NB4 (cell line): ENCODE results near the gene TMEM18.

ENCODE experiments used
- POLR2A ChIP-seq: IDR thresholded peaks from 2 replicates; pipeline ENCODE4 v1.6.1; 2011; ENCODE audit warnings: mild to moderate bottlenecking; ENCODE audit not compliant: insufficient read length; ENCODE audit errors: extremely low read depth
- TF ChIP-seq, protein P1 (sequence below): IDR thresholded peaks from one replicate; pipeline ENCODE4 v1.5.1; 2012; ENCODE audit warnings: low read depth, low read length
- TF ChIP-seq, protein P2 (sequence below): IDR thresholded peaks from 2 replicates; pipeline ENCODE4 v1.6.1; 2011; ENCODE audit warnings: low read depth, low read length

DNA sequence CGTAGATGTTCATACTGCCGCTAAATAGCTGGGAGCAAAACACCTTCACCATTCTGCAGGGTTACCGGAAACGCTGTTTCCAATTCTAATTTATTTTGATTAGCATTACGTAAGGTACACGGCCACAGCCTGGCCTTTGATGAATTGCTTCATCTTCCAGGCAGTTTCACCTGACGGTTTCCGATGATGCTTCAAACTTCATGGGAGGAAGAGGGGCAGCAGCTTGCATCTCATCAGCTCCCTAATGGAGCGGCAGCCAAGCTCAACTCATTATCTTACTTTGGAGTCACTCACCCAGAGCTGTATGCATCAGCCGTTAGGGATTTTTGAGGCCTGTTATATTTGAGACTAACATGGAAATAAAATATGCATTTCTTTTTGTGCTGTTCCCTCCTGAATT lies 54.8 kb downstream of the TMEM18 start:
- TF ChIP-seq, protein P1, sequence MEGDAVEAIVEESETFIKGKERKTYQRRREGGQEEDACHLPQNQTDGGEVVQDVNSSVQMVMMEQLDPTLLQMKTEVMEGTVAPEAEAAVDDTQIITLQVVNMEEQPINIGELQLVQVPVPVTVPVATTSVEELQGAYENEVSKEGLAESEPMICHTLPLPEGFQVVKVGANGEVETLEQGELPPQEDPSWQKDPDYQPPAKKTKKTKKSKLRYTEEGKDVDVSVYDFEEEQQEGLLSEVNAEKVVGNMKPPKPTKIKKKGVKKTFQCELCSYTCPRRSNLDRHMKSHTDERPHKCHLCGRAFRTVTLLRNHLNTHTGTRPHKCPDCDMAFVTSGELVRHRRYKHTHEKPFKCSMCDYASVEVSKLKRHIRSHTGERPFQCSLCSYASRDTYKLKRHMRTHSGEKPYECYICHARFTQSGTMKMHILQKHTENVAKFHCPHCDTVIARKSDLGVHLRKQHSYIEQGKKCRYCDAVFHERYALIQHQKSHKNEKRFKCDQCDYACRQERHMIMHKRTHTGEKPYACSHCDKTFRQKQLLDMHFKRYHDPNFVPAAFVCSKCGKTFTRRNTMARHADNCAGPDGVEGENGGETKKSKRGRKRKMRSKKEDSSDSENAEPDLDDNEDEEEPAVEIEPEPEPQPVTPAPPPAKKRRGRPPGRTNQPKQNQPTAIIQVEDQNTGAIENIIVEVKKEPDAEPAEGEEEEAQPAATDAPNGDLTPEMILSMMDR = no peak
- TF ChIP-seq, protein P2, sequence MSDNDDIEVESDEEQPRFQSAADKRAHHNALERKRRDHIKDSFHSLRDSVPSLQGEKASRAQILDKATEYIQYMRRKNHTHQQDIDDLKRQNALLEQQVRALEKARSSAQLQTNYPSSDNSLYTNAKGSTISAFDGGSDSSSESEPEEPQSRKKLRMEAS = no peak
- no peak for TF ChIP-seq POLR2A
